DND-41 (cell line): ENCODE results near the gene ARHGAP31.

Source experiments
- EZH2 ChIP-seq: IDR thresholded peaks from 3 replicates; pipeline ENCODE4 v1.6.1; 2012; ENCODE audit warnings: borderline replicate concordance, low read depth, mild to moderate bottlenecking, moderate library complexity, low read length, inconsistent platforms; ENCODE audit not compliant: severe bottlenecking
- TF ChIP-seq, protein P1 (sequence below): IDR thresholded peaks from 2 replicates; pipeline ENCODE4 v1.5.1; 2012; ENCODE audit warnings: borderline replicate concordance, low read length, moderate library complexity, mild to moderate bottlenecking; ENCODE audit not compliant: poor library complexity, severe bottlenecking; ENCODE audit errors: extremely low read depth

DNA sequence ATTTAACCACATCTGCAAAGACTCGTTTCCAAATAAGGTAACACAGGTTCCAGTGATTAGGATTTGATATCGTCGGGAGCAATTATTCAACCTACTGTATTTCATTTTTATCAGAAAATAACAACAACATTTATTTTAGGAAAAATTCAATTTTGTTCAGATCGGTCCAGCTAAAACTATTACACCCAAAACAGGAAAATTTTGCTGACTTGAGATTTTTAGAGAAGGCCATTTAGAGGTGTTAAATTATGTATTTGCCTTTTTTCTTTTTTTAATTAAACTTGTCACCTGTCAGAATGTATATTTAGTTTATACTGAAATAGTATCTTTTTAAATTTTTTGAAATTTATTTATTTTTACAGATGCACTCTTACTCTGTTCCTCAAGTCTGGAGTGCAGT is 81.3 kb downstream of the ARHGAP31 start:
- TF ChIP-seq, protein P1, sequence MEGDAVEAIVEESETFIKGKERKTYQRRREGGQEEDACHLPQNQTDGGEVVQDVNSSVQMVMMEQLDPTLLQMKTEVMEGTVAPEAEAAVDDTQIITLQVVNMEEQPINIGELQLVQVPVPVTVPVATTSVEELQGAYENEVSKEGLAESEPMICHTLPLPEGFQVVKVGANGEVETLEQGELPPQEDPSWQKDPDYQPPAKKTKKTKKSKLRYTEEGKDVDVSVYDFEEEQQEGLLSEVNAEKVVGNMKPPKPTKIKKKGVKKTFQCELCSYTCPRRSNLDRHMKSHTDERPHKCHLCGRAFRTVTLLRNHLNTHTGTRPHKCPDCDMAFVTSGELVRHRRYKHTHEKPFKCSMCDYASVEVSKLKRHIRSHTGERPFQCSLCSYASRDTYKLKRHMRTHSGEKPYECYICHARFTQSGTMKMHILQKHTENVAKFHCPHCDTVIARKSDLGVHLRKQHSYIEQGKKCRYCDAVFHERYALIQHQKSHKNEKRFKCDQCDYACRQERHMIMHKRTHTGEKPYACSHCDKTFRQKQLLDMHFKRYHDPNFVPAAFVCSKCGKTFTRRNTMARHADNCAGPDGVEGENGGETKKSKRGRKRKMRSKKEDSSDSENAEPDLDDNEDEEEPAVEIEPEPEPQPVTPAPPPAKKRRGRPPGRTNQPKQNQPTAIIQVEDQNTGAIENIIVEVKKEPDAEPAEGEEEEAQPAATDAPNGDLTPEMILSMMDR = no peak
- TF ChIP-seq EZH2 = no peak
